Esophagus squamous epithelium (tissue), 5 donors: ENCODE results near the gene RGS6. TPM values are rescaled to one million over a fixed set of nuclear protein-coding genes. Genes with fewer than 3 reads are reported as not detected.
A peak's percentile ranks its signal among the peaks of the same experiment; 100 is the strongest.

Experiments
- DNase-seq: peaks from one replicate; lab custom pipeline; 2025; lab: John Stamatoyannopoulos, UW
- H3K27ac ChIP-seq, 4 donors: fragments of 200-600 bp; sonication (generic); one replicate each; pipeline ENCODE4 v1.5.1; 2016 to 2019; ENCODE audit warnings: mild to moderate bottlenecking in 1 of 4
- H3K27me3 ChIP-seq, 4 donors: fragments of 200-600 bp; sonication (generic); 1 replicate in 3 of 4; 2 replicates in 1 of 4; pipeline versions ENCODE4 v1.5.1 to v1.6.0; 2017 to 2021; ENCODE audit warnings: antibody characterized with exemption in 1 of 4
- H3K36me3 ChIP-seq, 3 donors: fragments of 200-600 bp; sonication (generic); one replicate each; pipeline ENCODE4 v1.5.1; 2016 to 2019
- H3K4me1 ChIP-seq, 3 donors: fragments of 200-600 bp; sonication (generic); one replicate each; pipeline ENCODE4 v1.5.1; 2017 to 2019
- H3K4me3 ChIP-seq, 4 donors: fragments of 200-600 bp; sonication (generic); 1 replicate in 3 of 4; 2 replicates in 1 of 4; pipeline ENCODE4 v1.5.1; 2016 to 2019; ENCODE audit warnings: mild to moderate bottlenecking in 2 of 4, moderate library complexity in 1 of 4
- H3K9me3 ChIP-seq, 3 donors: fragments of 200-600 bp; sonication (generic); one replicate each; pipeline ENCODE4 v1.5.1; 2016 to 2019
- POLR2A ChIP-seq, 4 donors: fragments of 450-650 bp; IDR thresholded peaks; one replicate each; pipeline ENCODE4 v1.6.1; 2017; ENCODE audit warnings: antibody characterized with exemption in 4 of 4, mild to moderate bottlenecking in 4 of 4, moderate library complexity in 3 of 4
- WGBS, 2 donors: methylation state at CpG; one replicate each; pipeline ENCODE4 v1.1.5; 2018; 5-methylcytosine and 5-hydroxymethylcytosine counted together
- intact Hi-C: fragments of 100-400 bp; cut with DNase I; formaldehyde crosslinking; loops from one replicate; pipeline ENCODE4 v1.15.0; 2022
- total RNA-seq, 4 donors: library from RNA; depleted of rRNA; stranded (reverse); fragments of >200 nt; gene quantifications; one replicate each; pipeline ENCODE4 v1.1.0, GENCODE V29; 2016
- TF ChIP-seq, protein P1 (sequence below), 6 experiments: fragments of 450-650 bp in 4 of 6; fragments of 200-600 bp in 2 of 6; sonication (generic) in 2 of 6; IDR thresholded peaks; one replicate each; pipeline ENCODE4 v1.5.1; 2016 to 2019; ENCODE audit warnings: antibody characterized with exemption in 6 of 6, mild to moderate bottlenecking in 4 of 6, moderate library complexity in 4 of 6
- donor health status: DM: yes; HTN: yes; CAD: no.

The RGS6 gene
- total RNA-seq, 4 donors from 2014 or later: 0.06 to 0.76 (median 0.66) TPM; not detected in 1

DNA sequence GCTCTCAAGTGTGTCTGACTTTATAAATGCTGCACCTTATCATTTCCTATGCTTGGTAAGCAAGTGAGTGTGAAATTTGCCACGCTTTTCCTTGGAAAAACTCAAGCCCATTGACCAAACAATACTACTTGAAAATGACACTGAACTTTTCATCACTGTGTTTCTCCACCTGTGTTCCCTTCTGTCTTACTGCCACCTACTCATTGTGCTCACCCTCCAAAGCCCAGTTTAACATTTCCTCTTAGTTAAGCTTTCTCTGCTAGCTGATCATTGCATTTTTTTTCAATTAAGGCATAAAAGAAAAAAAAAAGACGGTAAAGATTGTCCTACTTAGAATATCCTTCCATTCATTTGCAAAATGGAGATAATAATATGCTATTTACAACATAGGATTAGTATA lies 516.0 kb downstream of the RGS6 start:
- Histone ChIP-seq H3K4me1 (peaks cover 7 to 36% (median 21%) of the 10 kb centered on the region in 3 donors), H3K4me3 (no peak overlapping the region), H3K36me3 (no peaks in the 10 kb centered on the region), H3K27me3 (no peaks in the 10 kb centered on the region), H3K9me3 (no peaks in the 10 kb centered on the region), H3K27ac (no peak overlapping the region)
- TF ChIP-seq POLR2A (IDR thresholded peaks at IDR 0.05): no peak
- TF ChIP-seq, protein P1, sequence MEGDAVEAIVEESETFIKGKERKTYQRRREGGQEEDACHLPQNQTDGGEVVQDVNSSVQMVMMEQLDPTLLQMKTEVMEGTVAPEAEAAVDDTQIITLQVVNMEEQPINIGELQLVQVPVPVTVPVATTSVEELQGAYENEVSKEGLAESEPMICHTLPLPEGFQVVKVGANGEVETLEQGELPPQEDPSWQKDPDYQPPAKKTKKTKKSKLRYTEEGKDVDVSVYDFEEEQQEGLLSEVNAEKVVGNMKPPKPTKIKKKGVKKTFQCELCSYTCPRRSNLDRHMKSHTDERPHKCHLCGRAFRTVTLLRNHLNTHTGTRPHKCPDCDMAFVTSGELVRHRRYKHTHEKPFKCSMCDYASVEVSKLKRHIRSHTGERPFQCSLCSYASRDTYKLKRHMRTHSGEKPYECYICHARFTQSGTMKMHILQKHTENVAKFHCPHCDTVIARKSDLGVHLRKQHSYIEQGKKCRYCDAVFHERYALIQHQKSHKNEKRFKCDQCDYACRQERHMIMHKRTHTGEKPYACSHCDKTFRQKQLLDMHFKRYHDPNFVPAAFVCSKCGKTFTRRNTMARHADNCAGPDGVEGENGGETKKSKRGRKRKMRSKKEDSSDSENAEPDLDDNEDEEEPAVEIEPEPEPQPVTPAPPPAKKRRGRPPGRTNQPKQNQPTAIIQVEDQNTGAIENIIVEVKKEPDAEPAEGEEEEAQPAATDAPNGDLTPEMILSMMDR (IDR thresholded peaks at IDR 0.05): no peak
- intact Hi-C loops: no loop called here
- WGBS, 2 donors: 72 to 87% methylated on average over 2 of the region's 2 CpGs
- DNase-seq: no peak

DNA sequence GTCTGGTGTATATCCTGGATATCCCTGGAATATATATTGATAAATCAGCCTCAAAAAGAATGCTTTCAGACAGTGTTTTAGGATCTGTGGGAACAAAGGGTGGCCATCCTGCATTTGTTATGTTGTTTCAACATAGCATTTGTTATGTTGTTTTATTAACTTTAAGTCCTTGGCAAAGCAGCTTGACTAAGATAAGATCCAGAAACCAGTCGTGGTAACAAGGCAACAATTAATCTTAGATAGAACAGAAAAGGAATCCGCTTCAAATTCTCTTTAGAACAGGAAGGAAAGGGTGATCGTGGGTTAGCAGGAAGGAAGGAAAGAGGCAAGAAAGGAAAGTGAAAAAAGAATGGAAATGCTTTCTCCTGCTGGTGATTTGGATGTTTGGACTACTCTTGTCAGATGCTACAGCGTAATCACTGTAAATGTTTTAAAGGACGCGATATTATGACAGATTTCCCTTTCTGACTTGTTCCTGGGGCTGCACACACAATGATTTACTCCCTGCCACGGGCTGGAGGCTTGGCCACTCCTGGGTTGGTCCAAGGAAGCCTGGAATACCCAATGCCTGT lies 518.3 kb downstream of the RGS6 start:
- H3K9me3 ChIP-seq: no peaks in the 10 kb centered on the region
- no peak overlapping the region for H3K4me3 ChIP-seq
- DNase-seq: no peak
- TF ChIP-seq, protein P1 (IDR thresholded peaks at IDR 0.05): no peak
- TF ChIP-seq POLR2A (IDR thresholded peaks at IDR 0.05): no peak
- H3K36me3 ChIP-seq: no peaks in the 10 kb centered on the region
- peak overlapping the region in 1 of 4 donors; percentile 5 for H3K27ac ChIP-seq
- intact Hi-C loops: no loop called here
- H3K4me1 ChIP-seq: peaks cover 7 to 26% (median 21%) of the 10 kb centered on the region in 3 donors
- WGBS, 2 donors: 49 to 66% methylated on average over 7 of the region's 7 CpGs
- H3K27me3 ChIP-seq: no peaks in the 10 kb centered on the region

DNA sequence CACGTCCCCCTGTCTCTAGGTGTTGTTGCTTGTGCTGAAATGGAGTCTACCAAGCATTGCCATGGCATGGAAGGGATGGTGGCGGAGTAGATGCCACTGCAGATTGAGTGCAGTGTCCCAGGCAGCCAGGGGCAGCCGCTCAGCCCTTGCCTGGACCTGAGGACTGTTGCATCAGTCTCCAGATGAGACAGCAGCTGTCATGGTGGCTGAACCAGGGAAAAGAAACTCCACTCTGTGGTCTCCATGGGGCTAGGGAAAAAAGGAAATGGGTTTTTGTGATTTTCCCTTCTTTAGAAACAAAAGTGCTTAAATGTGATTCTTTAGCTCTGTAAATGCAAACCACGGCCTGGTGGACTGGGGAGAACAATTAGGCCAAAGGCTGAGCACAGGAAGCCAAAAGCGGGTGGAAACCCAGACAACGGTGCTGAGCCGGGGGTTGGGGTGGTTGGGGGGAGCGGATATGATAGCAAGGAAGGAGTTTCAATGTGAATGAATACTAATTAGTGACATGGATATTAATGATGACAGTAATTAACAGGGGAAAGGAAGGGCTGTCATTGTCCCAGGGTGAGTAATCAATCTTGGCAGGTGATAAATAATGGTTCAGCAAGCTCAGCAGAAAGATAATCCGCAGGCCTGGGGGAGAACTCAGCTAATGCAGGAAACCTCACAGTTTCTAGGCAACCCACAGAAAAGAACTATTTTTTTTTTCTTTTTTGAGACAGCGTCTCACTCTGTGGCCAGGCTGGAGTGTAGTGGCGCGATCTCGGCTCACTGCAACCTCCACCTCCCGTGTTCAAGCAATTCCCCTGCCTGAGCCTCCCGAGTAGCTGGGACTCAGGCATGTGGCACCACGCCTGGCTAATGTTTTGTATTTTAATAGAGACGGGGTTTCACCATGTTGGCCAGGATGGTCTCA lies 519.1 kb downstream of the RGS6 start:
- Histone ChIP-seq H3K9me3 (no peaks in the 10 kb centered on the region), H3K4me1 (peaks cover 7 to 26% (median 21%) of the 10 kb centered on the region in 3 donors), H3K27ac (peak overlapping the region in 2 of 4 donors; percentile 5 to 13), H3K4me3 (no peak overlapping the region), H3K27me3 (peaks cover 0 to 2% (median 0%) of the 10 kb centered on the region in 4 donors), H3K36me3 (no peaks in the 10 kb centered on the region)
- WGBS, 2 donors: 19 to 23% methylated on average over 14 to 16 of the region's 17 CpGs
- TF ChIP-seq, protein P1 (IDR thresholded peaks at IDR 0.05): no peak
- no peak for TF ChIP-seq POLR2A (IDR thresholded peaks at IDR 0.05)
- intact Hi-C loops: no loop called here
- DNase-seq: no peak

DNA sequence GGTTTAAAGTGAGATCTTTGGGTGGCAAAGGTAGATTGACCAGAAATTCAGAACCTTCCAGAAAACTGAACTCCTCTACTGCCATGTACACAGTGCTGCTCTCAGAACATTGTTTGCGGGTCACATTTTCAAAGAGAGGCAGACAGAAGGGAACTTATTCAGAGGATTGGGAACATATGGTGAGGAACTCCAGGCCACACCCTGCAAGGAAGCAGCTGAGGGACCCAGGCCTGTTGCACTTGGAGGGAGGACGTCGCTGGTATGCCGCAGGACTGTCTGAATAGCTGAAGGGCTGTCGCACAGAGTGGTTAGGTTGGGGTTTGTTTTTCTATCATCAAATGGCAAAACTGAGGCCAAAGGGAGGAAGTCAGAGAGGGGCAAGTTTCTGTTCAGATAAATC lies 520.5 kb downstream of the RGS6 start:
- Histone ChIP-seq H3K4me3 (no peak overlapping the region), H3K9me3 (no peaks in the 10 kb centered on the region), H3K36me3 (no peaks in the 10 kb centered on the region), H3K4me1 (peaks cover 7 to 26% (median 21%) of the 10 kb centered on the region in 3 donors), H3K27ac (no peak overlapping the region), H3K27me3 (peaks cover 0 to 6% (median 0%) of the 10 kb centered on the region in 4 donors)
- TF ChIP-seq, protein P1 (IDR thresholded peaks at IDR 0.05): no peak
- TF ChIP-seq POLR2A (IDR thresholded peaks at IDR 0.05): no peak
- 84 to 96% methylated on average over 4 to 5 of the region's 5 CpGs for WGBS, 2 donors
- DNase-seq: no peak
- intact Hi-C loops: no loop called here
